WERI-Rb-1 (cell line): ENCODE measurements around the gene ITPK1.

ENCODE experiments used
- DNase-seq: peaks from one replicate; pipeline ENCODE4 v3.0.0-alpha.2; 2020
- H3K27ac ChIP-seq: fragments of 250-450 bp; sonication (Bioruptor Pico); 2 replicates; pipeline ENCODE4 v1.5.1; 2020; ENCODE audit warnings: mild to moderate bottlenecking, moderate library complexity
- H3K27me3 ChIP-seq: fragments of 250-450 bp; sonication (Bioruptor Pico); 2 replicates; pipeline ENCODE4 v1.5.1; 2021; ENCODE audit warnings: mild to moderate bottlenecking, low read depth, moderate library complexity; ENCODE audit not compliant: insufficient read depth, severe bottlenecking
- H3K36me3 ChIP-seq: fragments of 250-450 bp; sonication (Bioruptor Pico); 2 replicates; pipeline ENCODE4 v1.5.1; 2020; ENCODE audit warnings: mild to moderate bottlenecking, moderate library complexity
- H3K4me3 ChIP-seq: 2 replicates; pipeline ENCODE4 v1.5.1; 2011; ENCODE audit warnings: low read depth, mild to moderate bottlenecking, control low read depth, low read length
- H3K9me3 ChIP-seq: fragments of 250-450 bp; sonication (Bioruptor Pico); 2 replicates; pipeline ENCODE4 v1.5.1; 2021; ENCODE audit warnings: mild to moderate bottlenecking, moderate library complexity; ENCODE audit not compliant: severe bottlenecking
- TF ChIP-seq, protein P1 (sequence below): IDR thresholded peaks from 2 replicates; pipeline ENCODE4 v1.5.1; 2011; ENCODE audit warnings: low read depth, mild to moderate bottlenecking, control low read depth, inconsistent platforms, low read length

Gene ITPK1

DNA sequence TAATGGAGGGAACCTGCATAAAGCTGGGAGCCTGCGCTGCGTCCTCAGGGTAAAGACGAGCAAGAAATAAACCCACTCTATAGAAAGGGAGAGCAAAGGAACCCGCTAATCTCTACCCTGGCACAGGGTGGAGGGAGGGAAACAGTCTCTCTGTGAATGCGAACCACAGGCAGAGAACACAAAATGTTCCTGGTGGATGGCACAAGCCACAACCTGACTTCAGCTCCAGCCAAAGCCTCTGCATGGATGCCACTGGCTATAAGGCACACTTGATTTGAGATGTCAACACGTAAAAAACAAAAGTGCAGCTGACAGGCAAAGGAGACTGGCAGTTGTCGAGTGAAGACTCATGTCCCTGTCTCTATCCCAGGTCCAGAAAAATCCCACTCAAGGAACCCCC, 160.3 kb downstream of the ITPK1 start:
- TF ChIP-seq, protein P1, sequence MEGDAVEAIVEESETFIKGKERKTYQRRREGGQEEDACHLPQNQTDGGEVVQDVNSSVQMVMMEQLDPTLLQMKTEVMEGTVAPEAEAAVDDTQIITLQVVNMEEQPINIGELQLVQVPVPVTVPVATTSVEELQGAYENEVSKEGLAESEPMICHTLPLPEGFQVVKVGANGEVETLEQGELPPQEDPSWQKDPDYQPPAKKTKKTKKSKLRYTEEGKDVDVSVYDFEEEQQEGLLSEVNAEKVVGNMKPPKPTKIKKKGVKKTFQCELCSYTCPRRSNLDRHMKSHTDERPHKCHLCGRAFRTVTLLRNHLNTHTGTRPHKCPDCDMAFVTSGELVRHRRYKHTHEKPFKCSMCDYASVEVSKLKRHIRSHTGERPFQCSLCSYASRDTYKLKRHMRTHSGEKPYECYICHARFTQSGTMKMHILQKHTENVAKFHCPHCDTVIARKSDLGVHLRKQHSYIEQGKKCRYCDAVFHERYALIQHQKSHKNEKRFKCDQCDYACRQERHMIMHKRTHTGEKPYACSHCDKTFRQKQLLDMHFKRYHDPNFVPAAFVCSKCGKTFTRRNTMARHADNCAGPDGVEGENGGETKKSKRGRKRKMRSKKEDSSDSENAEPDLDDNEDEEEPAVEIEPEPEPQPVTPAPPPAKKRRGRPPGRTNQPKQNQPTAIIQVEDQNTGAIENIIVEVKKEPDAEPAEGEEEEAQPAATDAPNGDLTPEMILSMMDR: no peak

DNA sequence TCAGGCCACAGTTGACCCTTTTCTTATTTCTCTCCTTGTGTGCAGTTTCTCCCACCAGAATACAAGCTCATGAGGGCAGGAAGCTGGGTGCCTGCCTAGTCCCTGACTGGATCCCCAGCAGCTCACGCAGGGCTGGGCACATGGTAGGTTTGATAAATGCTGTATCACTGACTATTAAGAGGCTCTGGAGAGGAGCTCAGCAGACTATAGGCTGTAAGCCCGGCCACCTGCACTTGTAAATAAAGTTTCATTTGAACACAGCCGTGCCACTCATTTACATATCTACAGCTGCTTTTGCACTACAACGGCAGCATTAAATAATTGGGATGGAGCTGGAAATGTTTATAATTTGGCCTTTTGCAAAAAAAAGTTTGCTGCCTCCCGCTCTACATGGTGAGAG, 160.8 kb downstream of the ITPK1 start:
- H3K36me3 ChIP-seq: peaks cover 19% of the 10 kb centered on the region
- DNase-seq: no peak
- no peak overlapping the region; the same call in 1 of the 2 replicates for H3K27ac ChIP-seq
- no peak overlapping the region for H3K4me3 ChIP-seq
- H3K9me3 ChIP-seq: no peaks in the 10 kb centered on the region
- H3K27me3 ChIP-seq: no peaks in the 10 kb centered on the region
- TF ChIP-seq, protein P1: no peak

More for the DNA sequence above, 160.3 kb downstream of the ITPK1 start:
- 0 out of 2 replicates have a peak overlapping the region, but pooled peaks have one; percentile 11 for H3K27ac ChIP-seq
- no peak for DNase-seq
- H3K36me3 ChIP-seq: peaks cover 19% of the 10 kb centered on the region
- no peaks in the 10 kb centered on the region for H3K9me3 ChIP-seq
- H3K27me3 ChIP-seq: no peaks in the 10 kb centered on the region
- H3K4me3 ChIP-seq: no peak overlapping the region

DNA sequence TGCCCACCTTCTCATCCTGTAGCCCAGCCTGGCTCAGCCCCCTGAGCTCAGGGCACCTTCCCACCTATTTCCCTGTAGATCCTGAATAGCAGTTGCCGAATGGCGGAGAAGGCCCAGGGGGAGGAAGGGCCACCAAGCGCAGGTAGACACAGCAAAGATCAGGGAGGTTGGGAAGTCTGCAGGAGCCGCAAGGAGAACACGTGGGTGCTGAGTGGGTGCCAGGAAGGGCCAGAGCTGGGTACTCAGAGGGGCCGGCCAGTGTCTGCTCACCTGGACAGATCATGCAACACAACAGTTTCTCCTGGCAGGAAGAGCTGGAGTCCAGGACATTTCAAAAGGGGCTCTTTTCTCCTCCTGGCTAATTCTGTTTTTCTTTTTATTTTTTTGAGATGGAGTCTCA, 162.2 kb downstream of the ITPK1 start:
- Histone ChIP-seq H3K36me3 (peaks cover 18% of the 10 kb centered on the region), H3K9me3 (no peaks in the 10 kb centered on the region), H3K27ac (no peak overlapping the region), H3K4me3 (no peak overlapping the region), H3K27me3 (no peaks in the 10 kb centered on the region)
- no peak for DNase-seq
- TF ChIP-seq, protein P1: no peak

DNA sequence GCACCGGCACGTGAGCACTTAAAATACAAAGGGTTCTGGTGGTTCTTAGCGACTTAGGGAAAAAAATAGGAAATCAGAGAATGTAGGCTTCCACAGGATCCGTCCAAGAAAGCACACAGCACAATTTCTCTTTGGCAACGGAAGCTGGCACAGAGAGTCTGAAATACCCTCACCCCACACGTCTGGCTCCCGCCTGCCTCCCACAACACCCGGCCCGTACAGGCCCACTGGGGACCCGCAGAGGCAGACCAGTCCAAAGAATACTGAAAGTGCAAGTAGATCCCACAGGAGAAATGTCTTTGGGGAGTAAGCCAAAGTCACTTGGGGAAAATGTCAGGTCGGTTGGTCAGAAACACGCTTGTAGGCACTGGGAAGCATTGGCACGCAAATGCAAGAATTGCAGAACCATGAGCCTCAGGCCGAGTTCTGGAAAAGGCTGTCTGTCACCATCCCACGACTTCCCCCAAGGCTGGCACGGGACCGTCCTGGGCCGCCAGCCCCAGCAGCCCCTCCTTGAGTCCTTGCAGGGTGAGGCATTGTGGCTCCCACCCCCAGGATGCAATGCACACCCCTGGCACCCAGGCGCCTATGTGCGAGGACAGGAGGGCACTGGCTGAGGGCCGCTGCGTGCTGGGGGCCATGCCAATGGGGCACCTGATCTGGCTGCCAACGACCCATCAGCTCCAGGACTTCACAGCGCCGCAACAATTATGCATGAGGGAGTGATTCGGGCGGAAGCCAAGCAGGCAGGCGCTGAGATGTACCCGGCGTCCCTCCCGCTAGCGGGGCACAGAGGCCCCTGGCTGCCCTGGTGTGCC, 163.0 kb downstream of the ITPK1 start:
- H3K27ac ChIP-seq: no peak overlapping the region
- no peak overlapping the region for H3K4me3 ChIP-seq
- TF ChIP-seq, protein P1: no peak
- peaks cover 11% of the 10 kb centered on the region for H3K36me3 ChIP-seq
- no peak for DNase-seq
- no peaks in the 10 kb centered on the region for H3K9me3 ChIP-seq
- no peaks in the 10 kb centered on the region for H3K27me3 ChIP-seq

DNA sequence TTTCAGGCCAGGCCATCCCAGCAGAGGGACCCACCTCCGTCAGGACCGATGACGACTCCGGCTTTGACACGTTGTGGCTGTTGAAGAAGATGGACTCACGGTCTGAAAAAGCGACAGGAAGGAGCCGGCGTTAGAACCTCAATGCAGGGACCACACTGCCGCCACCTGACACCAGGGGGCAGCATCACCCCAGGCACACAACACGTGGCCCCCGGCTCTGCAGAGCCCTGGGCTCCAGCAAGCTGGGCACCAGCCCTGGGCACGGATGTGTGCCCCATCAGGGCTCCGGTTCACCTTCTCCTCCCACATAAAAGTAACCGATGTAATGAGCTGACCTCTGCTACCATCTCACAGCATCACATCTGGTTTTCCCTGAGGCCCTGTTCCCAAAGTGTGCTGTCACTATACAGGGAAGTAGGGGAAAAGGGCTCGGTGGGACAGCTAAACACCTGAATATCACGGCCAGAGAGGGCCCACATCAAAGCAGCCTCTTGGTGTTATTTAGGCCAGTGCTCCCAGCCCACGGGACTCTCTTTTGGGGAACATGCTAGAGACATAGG, 163.7 kb downstream of the ITPK1 start:
- TF ChIP-seq, protein P1: peak; percentile 97
- Histone ChIP-seq H3K9me3 (no peaks in the 10 kb centered on the region), H3K27ac (peak overlapping the region; percentile 21), H3K4me3 (no peak overlapping the region), H3K27me3 (no peaks in the 10 kb centered on the region), H3K36me3 (peaks cover 4% of the 10 kb centered on the region)
- peak; percentile 78 for DNase-seq
